Measurements from ENCODE around the gene GUCA1A. TPM values are rescaled to one million over a fixed set of nuclear protein-coding genes. Genes with fewer than 3 reads are reported as not detected.
A peak's percentile ranks its signal among the peaks of the same experiment; 100 is the strongest.
"Not testable (repeated sequence)": the region's sequence is repeated elsewhere in the genome, so short reads cannot be mapped to it uniquely, and the experiment has no call there.

The GUCA1A gene
- total RNA-seq, 1 donor from 2014 or later = not detected

DNA sequence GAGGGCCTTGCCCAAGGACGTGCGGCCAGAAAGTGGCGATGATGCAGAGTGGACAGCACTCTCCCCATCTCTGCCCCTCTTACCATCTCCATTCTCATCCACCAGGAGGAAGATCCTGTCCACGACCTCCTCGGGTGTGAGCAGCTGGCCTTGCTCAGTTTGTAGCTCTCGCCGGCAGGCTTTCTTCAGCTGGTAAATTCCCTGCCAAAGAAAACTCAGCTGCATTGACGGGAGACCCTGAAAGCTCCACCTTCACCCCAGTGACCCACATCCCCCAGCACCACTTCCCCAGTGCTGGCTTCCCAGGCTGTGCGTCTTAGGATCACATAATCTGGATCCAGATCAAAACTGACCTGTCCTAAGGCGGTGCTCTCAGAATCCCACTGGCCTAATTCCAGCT, 12.4 kb downstream of the GUCA1A start:
- no peak for TF ChIP-seq CTCF (IDR thresholded peaks at IDR 0.05)
- ATAC-seq (no peak), DNase-seq (peak; percentile 28)
- no peak overlapping the region for H3K27ac ChIP-seq
- no peaks in the 10 kb centered on the region for H3K4me1 ChIP-seq
- no peaks in the 10 kb centered on the region for H3K9me3 ChIP-seq
- H3K27me3 ChIP-seq = no peaks in the 10 kb centered on the region
- no peaks in the 10 kb centered on the region for H3K36me3 ChIP-seq
- H3K4me3 ChIP-seq = no peak overlapping the region
- intact Hi-C loops (cut with DNase I) = no loop called here

- Histone ChIP-seq H3K9me3 (no peaks in the 10 kb centered on the region), H3K36me3 (no peaks in the 10 kb centered on the region), H3K4me1 (no peaks in the 10 kb centered on the region), H3K4me3 (no peak overlapping the region), H3K27me3 (no peaks in the 10 kb centered on the region), H3K27ac (no peak overlapping the region)
- no peak for TF ChIP-seq CTCF (IDR thresholded peaks at IDR 0.05)
- ATAC-seq (no peak), DNase-seq (no peak)
- intact Hi-C loops (cut with DNase I) = no loop called here
Measured at GRCh38 chr6:42188406-42188805, 15.2 kb downstream of the GUCA1A start.

DNA sequence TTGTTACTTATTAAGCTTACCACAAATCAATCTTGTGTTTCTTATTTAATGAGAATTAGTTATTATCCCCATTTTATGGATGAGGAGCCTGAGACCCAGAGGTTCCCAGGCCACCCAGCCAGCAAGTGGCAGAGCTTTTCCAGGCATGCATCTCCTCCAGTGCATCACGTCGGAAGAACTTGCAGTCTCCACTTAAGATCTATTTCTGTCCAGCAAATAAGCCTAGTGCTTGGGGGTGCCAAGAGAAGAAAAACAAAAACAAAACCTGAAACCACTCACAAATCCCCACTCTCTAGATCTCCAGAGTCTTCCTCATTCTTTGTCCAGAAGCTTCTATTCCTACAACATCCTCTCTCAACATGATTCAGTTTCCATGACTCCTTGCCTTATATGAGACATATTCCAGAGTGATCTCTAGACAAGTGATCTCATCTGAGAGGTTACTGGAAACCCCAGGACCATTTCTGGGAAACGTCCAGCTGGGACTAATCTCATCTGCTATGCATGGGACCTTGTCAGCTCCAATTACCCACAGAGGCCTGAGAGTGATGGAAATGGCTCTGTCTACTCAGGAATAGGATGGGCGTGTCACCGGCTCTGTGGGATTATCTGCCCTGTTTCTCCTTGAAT, 17.5 kb downstream of the GUCA1A start:
- no peaks in the 10 kb centered on the region for H3K27me3 ChIP-seq
- H3K36me3 ChIP-seq = no peaks in the 10 kb centered on the region
- H3K9me3 ChIP-seq = no peaks in the 10 kb centered on the region
- H3K4me3 ChIP-seq = no peak overlapping the region
- ATAC-seq (no peak), DNase-seq (no peak)
- H3K4me1 ChIP-seq = no peaks in the 10 kb centered on the region
- intact Hi-C loops (cut with DNase I) = no loop called here
- H3K27ac ChIP-seq = no peak overlapping the region
- TF ChIP-seq CTCF (IDR thresholded peaks at IDR 0.05) = no peak

DNA sequence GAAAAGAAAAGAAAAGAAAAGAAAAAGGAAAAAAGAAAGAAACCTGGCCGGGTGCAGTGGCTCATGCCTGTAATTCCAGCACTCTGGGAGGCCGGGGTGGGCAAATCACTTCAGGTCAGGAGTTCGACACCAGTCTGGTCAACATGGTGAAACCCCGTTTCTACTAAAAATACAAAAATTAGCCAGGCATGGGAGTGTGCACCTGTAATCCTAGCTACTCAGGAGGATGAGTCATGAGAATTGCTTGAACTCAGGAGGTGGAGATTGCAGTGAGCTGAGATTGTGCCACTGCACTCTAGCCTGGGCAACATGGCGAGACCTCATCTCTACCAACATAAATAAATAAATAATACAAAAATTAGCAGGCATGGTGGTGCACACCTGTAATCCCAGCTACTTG, 19.2 kb downstream of the GUCA1A start:
- H3K36me3 ChIP-seq; intact Hi-C loops (cut with DNase I); ATAC-seq; H3K4me3 ChIP-seq; DNase-seq; H3K9me3 ChIP-seq; H3K27ac ChIP-seq; H3K4me1 ChIP-seq; H3K27me3 ChIP-seq: not testable (repeated sequence)

DNA sequence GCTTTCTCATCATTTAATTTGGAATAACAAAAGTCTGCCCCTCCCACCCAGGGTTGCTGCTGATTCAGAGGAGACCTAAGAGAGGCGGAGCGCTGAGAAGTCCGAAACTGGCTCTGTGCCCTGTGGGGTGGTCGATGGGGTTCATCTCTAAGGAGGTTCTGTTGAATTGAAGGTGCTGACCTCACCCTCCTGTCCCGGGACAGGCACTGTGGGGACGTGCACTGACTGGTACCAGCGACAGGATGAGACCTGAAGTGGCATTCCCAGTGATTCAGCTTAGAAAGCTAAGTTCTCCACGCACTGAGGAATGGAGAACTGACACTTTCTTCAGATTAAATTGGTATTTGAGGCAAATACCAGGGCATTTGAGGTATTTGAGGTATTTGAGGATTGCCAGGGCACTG, 20.3 kb downstream of the GUCA1A start:
- intact Hi-C loops (cut with DNase I) = no loop called here
- Histone ChIP-seq H3K27ac (no peak overlapping the region), H3K36me3 (no peaks in the 10 kb centered on the region), H3K4me1 (no peaks in the 10 kb centered on the region), H3K27me3 (no peaks in the 10 kb centered on the region), H3K4me3 (no peak overlapping the region), H3K9me3 (no peaks in the 10 kb centered on the region)
- DNase-seq (no peak), ATAC-seq (no peak)
- no peak for TF ChIP-seq CTCF (IDR thresholded peaks at IDR 0.05)

GRCh38 chr6:42194056-42194455, 20.9 kb downstream of the GUCA1A start:
- no peaks in the 10 kb centered on the region for H3K27me3 ChIP-seq
- no peak for TF ChIP-seq CTCF (IDR thresholded peaks at IDR 0.05)
- intact Hi-C loops (cut with DNase I) = no loop called here
- H3K9me3 ChIP-seq = no peaks in the 10 kb centered on the region
- H3K36me3 ChIP-seq = no peaks in the 10 kb centered on the region
- no peak overlapping the region for H3K27ac ChIP-seq
- ATAC-seq (no peak), DNase-seq (no peak)
- no peak overlapping the region for H3K4me3 ChIP-seq
- no peaks in the 10 kb centered on the region for H3K4me1 ChIP-seq

Data from upper lobe of right lung (tissue), 1 donor.